ENCODE data around the gene MRPS12.

- no peak for TF ChIP-seq POLR2A (conservative IDR thresholded peaks at IDR 0.05)
- no peak for TF ChIP-seq KAT7 (CRISPR knock-in tag; IDR thresholded peaks at IDR 0.05; ENCODE audit: borderline replicate concordance)
- TF ChIP-seq MBD1 (CRISPR knock-in tag; IDR thresholded peaks at IDR 0.05): no peak
- TF ChIP-seq EZH2 (IDR thresholded peaks at IDR 0.05; ENCODE audit: borderline replicate concordance, low read depth, low read length): no peak
- no peak for TF ChIP-seq MAFK (IDR thresholded peaks at IDR 0.05; ENCODE audit: low read length)
- TF ChIP-seq RAD21 (CRISPR knock-in tag; conservative IDR thresholded peaks at IDR 0.05 in 1 of 2, IDR thresholded peaks at IDR 0.05 in 1 of 2): no peak
- no peak for TF ChIP-seq JUND (IDR thresholded peaks at IDR 0.05; ENCODE audit: borderline replicate concordance, low read depth, low read length)
- TF ChIP-seq JUND (tag; IDR thresholded peaks at IDR 0.05; ENCODE audit: borderline replicate concordance, low read depth, low read length): no peak
Observed at GRCh38 chr19:38970664-38971532, 40.2 kb downstream of the MRPS12 start.
